Measurements from ENCODE around the gene PJVK. TPM values are rescaled to one million over a fixed set of nuclear protein-coding genes. Genes with fewer than 3 reads are reported as not detected.

The PJVK gene
- total RNA-seq, 2 donors from 2014 or later: 1.7 to 4.5 TPM

GRCh38 chr2:178496049-178496448 is 44.9 kb downstream of the PJVK start:
- DNase-seq (ENCODE audit: low spot score in 2 of 2) (no peak), ATAC-seq (no peak)
- H3K36me3 Mint-ChIP-seq: peaks cover 11 to 30% of the 10 kb centered on the region in 2 donors
- H3K27ac Mint-ChIP-seq: peak overlapping the region in 1 of 2 donors; percentile 37
- H3K9me3 Mint-ChIP-seq: no peaks in the 10 kb centered on the region

- H3K27ac Mint-ChIP-seq: no peak overlapping the region
- no peak for DNase-seq (ENCODE audit: low spot score in 2 of 2)
- H3K36me3 Mint-ChIP-seq: peaks cover 11 to 33% of the 10 kb centered on the region in 2 donors
- no peaks in the 10 kb centered on the region for H3K9me3 Mint-ChIP-seq
- no peak for ATAC-seq
Observed at GRCh38 chr2:178498137-178498536, 47.0 kb downstream of the PJVK start.

GRCh38 chr2:178499640-178500039 is 48.5 kb downstream of the PJVK start:
- H3K36me3 Mint-ChIP-seq: peaks cover 11 to 26% of the 10 kb centered on the region in 2 donors
- no peak for DNase-seq (ENCODE audit: low spot score in 2 of 2)
- H3K27ac Mint-ChIP-seq: no peak overlapping the region
- H3K9me3 Mint-ChIP-seq: no peaks in the 10 kb centered on the region
- peak in 1 of 2 donors; percentile 61 for ATAC-seq

GRCh38 chr2:178502751-178503150 is 51.6 kb downstream of the PJVK start:
- H3K27ac Mint-ChIP-seq: no peak overlapping the region
- peaks cover 6 to 23% of the 10 kb centered on the region in 2 donors for H3K36me3 Mint-ChIP-seq
- H3K9me3 Mint-ChIP-seq: no peaks in the 10 kb centered on the region
- ATAC-seq: no peak
- no peak for DNase-seq (ENCODE audit: low spot score in 2 of 2)

- ATAC-seq (no peak), DNase-seq (ENCODE audit: low spot score in 2 of 2) (no peak)
- no peaks in the 10 kb centered on the region for H3K9me3 Mint-ChIP-seq
- H3K36me3 Mint-ChIP-seq: peaks cover 4 to 16% of the 10 kb centered on the region in 2 donors
- no peak overlapping the region for H3K27ac Mint-ChIP-seq
Observed at GRCh38 chr2:178506101-178506500, 54.9 kb downstream of the PJVK start.

- Mint-ChIP-seq H3K9me3 (no peaks in the 10 kb centered on the region), H3K36me3 (peaks cover 4 to 16% of the 10 kb centered on the region in 2 donors), H3K27ac (no peak overlapping the region)
- no peak for ATAC-seq
- no peak for DNase-seq (ENCODE audit: low spot score in 2 of 2)
Observed at GRCh38 chr2:178506524-178506923, 55.3 kb downstream of the PJVK start.

GRCh38 chr2:178506949-178507348 is 55.8 kb downstream of the PJVK start:
- ATAC-seq (no peak), DNase-seq (ENCODE audit: low spot score in 2 of 2) (no peak)
- H3K9me3 Mint-ChIP-seq: no peaks in the 10 kb centered on the region
- no peak overlapping the region for H3K27ac Mint-ChIP-seq
- peaks cover 4 to 18% of the 10 kb centered on the region in 2 donors for H3K36me3 Mint-ChIP-seq

- ATAC-seq: no peak
- H3K9me3 Mint-ChIP-seq: no peaks in the 10 kb centered on the region
- DNase-seq (ENCODE audit: low spot score in 2 of 2): no peak
- peak overlapping the region in 1 of 2 donors; percentile 24 for H3K27ac Mint-ChIP-seq
- peaks cover 4 to 26% of the 10 kb centered on the region in 2 donors for H3K36me3 Mint-ChIP-seq
Observed at GRCh38 chr2:178508646-178509045, 57.5 kb downstream of the PJVK start.

- Mint-ChIP-seq H3K36me3 (peaks cover 4 to 26% of the 10 kb centered on the region in 2 donors), H3K9me3 (no peaks in the 10 kb centered on the region), H3K27ac (no peak overlapping the region)
- no peak for ATAC-seq
- no peak for DNase-seq (ENCODE audit: low spot score in 2 of 2)
Observed at GRCh38 chr2:178510384-178510783, 59.2 kb downstream of the PJVK start.

Other genes with a start within 250 kb of the PJVK start
- gene PRKRA, start 203 bp upstream of the PJVK start, total RNA-seq: 100 to 1,000 TPM in 1 of 2 donors, 10 to 100 TPM in 1; 57.2 to 144 TPM
- 1 to 10 TPM; 1.6 to 2.8 TPM for gene FKBP7, start 27.2 kb downstream of the PJVK start, total RNA-seq
- 10 to 100 TPM; 20.4 to 34.1 TPM for gene PLEKHA3, start 29.1 kb downstream of the PJVK start, total RNA-seq